Measurements from ENCODE around the gene DENND11.

The DENND11 gene

GRCh38 chr7:141729020-141729419 lies 27.1 kb upstream of the DENND11 start:
- no peaks in the 10 kb centered on the region for H3K9me3 ChIP-seq (ENCODE audit: control insufficient read depth in 2 of 2, low read length in 2 of 2)
- H3K9ac ChIP-seq (ENCODE audit: low read depth in 1 of 2, low read length in 2 of 2): no peak overlapping the region
- no peaks in the 10 kb centered on the region for H3K36me3 ChIP-seq (ENCODE audit: control insufficient read depth in 2 of 2, insufficient read depth in 2 of 2, low read length in 2 of 2)
- H3K27ac ChIP-seq (ENCODE audit: low read depth in 2 of 2, low read length in 2 of 2): no peak overlapping the region
- H3K4me3 ChIP-seq (ENCODE audit: low read length in 2 of 2): no peak overlapping the region
- H3K4me1 ChIP-seq (ENCODE audit: control insufficient read depth in 2 of 2, insufficient read depth in 2 of 2, low read length in 2 of 2): no peaks in the 10 kb centered on the region
- no peaks in the 10 kb centered on the region for H3K27me3 ChIP-seq (ENCODE audit: control insufficient read depth in 2 of 2, insufficient read depth in 2 of 2, low read length in 2 of 2)

GRCh38 chr7:141722529-141722928 lies 20.6 kb upstream of the DENND11 start:
- no peak overlapping the region for H3K27ac ChIP-seq (ENCODE audit: low read depth in 2 of 2, low read length in 2 of 2)
- H3K9ac ChIP-seq (ENCODE audit: low read depth in 1 of 2, low read length in 2 of 2): no peak overlapping the region
- H3K36me3 ChIP-seq (ENCODE audit: control insufficient read depth in 2 of 2, insufficient read depth in 2 of 2, low read length in 2 of 2): no peaks in the 10 kb centered on the region
- no peaks in the 10 kb centered on the region for H3K4me1 ChIP-seq (ENCODE audit: control insufficient read depth in 2 of 2, insufficient read depth in 2 of 2, low read length in 2 of 2)
- H3K27me3 ChIP-seq (ENCODE audit: control insufficient read depth in 2 of 2, insufficient read depth in 2 of 2, low read length in 2 of 2): no peaks in the 10 kb centered on the region
- no peak overlapping the region for H3K4me3 ChIP-seq (ENCODE audit: low read length in 2 of 2)
- no peaks in the 10 kb centered on the region for H3K9me3 ChIP-seq (ENCODE audit: control insufficient read depth in 2 of 2, low read length in 2 of 2)

- H3K27ac ChIP-seq (ENCODE audit: low read depth in 2 of 2, low read length in 2 of 2): no peak overlapping the region
- H3K36me3 ChIP-seq (ENCODE audit: control insufficient read depth in 2 of 2, insufficient read depth in 2 of 2, low read length in 2 of 2): no peaks in the 10 kb centered on the region
- no peaks in the 10 kb centered on the region for H3K27me3 ChIP-seq (ENCODE audit: control insufficient read depth in 2 of 2, insufficient read depth in 2 of 2, low read length in 2 of 2)
- H3K9me3 ChIP-seq (ENCODE audit: control insufficient read depth in 2 of 2, low read length in 2 of 2): no peaks in the 10 kb centered on the region
- no peak overlapping the region for H3K9ac ChIP-seq (ENCODE audit: low read depth in 1 of 2, low read length in 2 of 2)
- H3K4me3 ChIP-seq (ENCODE audit: low read length in 2 of 2): no peak overlapping the region
- no peaks in the 10 kb centered on the region for H3K4me1 ChIP-seq (ENCODE audit: control insufficient read depth in 2 of 2, insufficient read depth in 2 of 2, low read length in 2 of 2)
Measured at GRCh38 chr7:141717450-141717849, 15.5 kb upstream of the DENND11 start.

GRCh38 chr7:141715794-141716689 lies 14.1 kb upstream of the DENND11 start:
- Histone ChIP-seq H3K27me3 (ENCODE audit: control insufficient read depth in 2 of 2, insufficient read depth in 2 of 2, low read length in 2 of 2) (no peaks in the 10 kb centered on the region), H3K4me3 (ENCODE audit: low read length in 2 of 2) (no peak overlapping the region), H3K27ac (ENCODE audit: low read depth in 2 of 2, low read length in 2 of 2) (no peak overlapping the region), H3K36me3 (ENCODE audit: control insufficient read depth in 2 of 2, insufficient read depth in 2 of 2, low read length in 2 of 2) (no peaks in the 10 kb centered on the region), H3K9me3 (ENCODE audit: control insufficient read depth in 2 of 2, low read length in 2 of 2) (no peaks in the 10 kb centered on the region), H3K4me1 (ENCODE audit: control insufficient read depth in 2 of 2, insufficient read depth in 2 of 2, low read length in 2 of 2) (no peaks in the 10 kb centered on the region), H3K9ac (ENCODE audit: low read depth in 1 of 2, low read length in 2 of 2) (no peak overlapping the region)

- Histone ChIP-seq H3K36me3 (ENCODE audit: control insufficient read depth in 2 of 2, insufficient read depth in 2 of 2, low read length in 2 of 2) (no peaks in the 10 kb centered on the region), H3K9me3 (ENCODE audit: control insufficient read depth in 2 of 2, low read length in 2 of 2) (no peaks in the 10 kb centered on the region), H3K9ac (ENCODE audit: low read depth in 1 of 2, low read length in 2 of 2) (no peak overlapping the region), H3K4me1 (ENCODE audit: control insufficient read depth in 2 of 2, insufficient read depth in 2 of 2, low read length in 2 of 2) (no peaks in the 10 kb centered on the region), H3K27me3 (ENCODE audit: control insufficient read depth in 2 of 2, insufficient read depth in 2 of 2, low read length in 2 of 2) (no peaks in the 10 kb centered on the region), H3K27ac (ENCODE audit: low read depth in 2 of 2, low read length in 2 of 2) (no peak overlapping the region), H3K4me3 (ENCODE audit: low read length in 2 of 2) (no peak overlapping the region)
Measured at GRCh38 chr7:141715018-141715417, 13.1 kb upstream of the DENND11 start.

- H3K4me1 ChIP-seq (ENCODE audit: control insufficient read depth in 2 of 2, insufficient read depth in 2 of 2, low read length in 2 of 2): no peaks in the 10 kb centered on the region
- no peak overlapping the region for H3K9ac ChIP-seq (ENCODE audit: low read depth in 1 of 2, low read length in 2 of 2)
- H3K4me3 ChIP-seq (ENCODE audit: low read length in 2 of 2): no peak overlapping the region
- no peaks in the 10 kb centered on the region for H3K9me3 ChIP-seq (ENCODE audit: control insufficient read depth in 2 of 2, low read length in 2 of 2)
- H3K27ac ChIP-seq (ENCODE audit: low read depth in 2 of 2, low read length in 2 of 2): no peak overlapping the region
- H3K36me3 ChIP-seq (ENCODE audit: control insufficient read depth in 2 of 2, insufficient read depth in 2 of 2, low read length in 2 of 2): no peaks in the 10 kb centered on the region
- no peaks in the 10 kb centered on the region for H3K27me3 ChIP-seq (ENCODE audit: control insufficient read depth in 2 of 2, insufficient read depth in 2 of 2, low read length in 2 of 2)
Measured at GRCh38 chr7:141714571-141714970, 12.6 kb upstream of the DENND11 start.

- Histone ChIP-seq H3K4me3 (ENCODE audit: low read length in 2 of 2) (no peak overlapping the region), H3K4me1 (ENCODE audit: control insufficient read depth in 2 of 2, insufficient read depth in 2 of 2, low read length in 2 of 2) (no peaks in the 10 kb centered on the region), H3K9me3 (ENCODE audit: control insufficient read depth in 2 of 2, low read length in 2 of 2) (no peaks in the 10 kb centered on the region), H3K27me3 (ENCODE audit: control insufficient read depth in 2 of 2, insufficient read depth in 2 of 2, low read length in 2 of 2) (no peaks in the 10 kb centered on the region), H3K27ac (ENCODE audit: low read depth in 2 of 2, low read length in 2 of 2) (no peak overlapping the region), H3K36me3 (ENCODE audit: control insufficient read depth in 2 of 2, insufficient read depth in 2 of 2, low read length in 2 of 2) (no peaks in the 10 kb centered on the region), H3K9ac (ENCODE audit: low read depth in 1 of 2, low read length in 2 of 2) (no peak overlapping the region)
Measured at GRCh38 chr7:141713890-141714289, 11.9 kb upstream of the DENND11 start.

GRCh38 chr7:141712603-141713255 lies 10.8 kb upstream of the DENND11 start:
- Histone ChIP-seq H3K27me3 (ENCODE audit: control insufficient read depth in 2 of 2, insufficient read depth in 2 of 2, low read length in 2 of 2) (no peaks in the 10 kb centered on the region), H3K27ac (ENCODE audit: low read depth in 2 of 2, low read length in 2 of 2) (no peak overlapping the region), H3K4me3 (ENCODE audit: low read length in 2 of 2) (no peak overlapping the region), H3K9ac (ENCODE audit: low read depth in 1 of 2, low read length in 2 of 2) (no peak overlapping the region), H3K9me3 (ENCODE audit: control insufficient read depth in 2 of 2, low read length in 2 of 2) (no peaks in the 10 kb centered on the region), H3K4me1 (ENCODE audit: control insufficient read depth in 2 of 2, insufficient read depth in 2 of 2, low read length in 2 of 2) (no peaks in the 10 kb centered on the region), H3K36me3 (ENCODE audit: control insufficient read depth in 2 of 2, insufficient read depth in 2 of 2, low read length in 2 of 2) (no peaks in the 10 kb centered on the region)

GRCh38 chr7:141710301-141710700 lies 8.3 kb upstream of the DENND11 start:
- H3K36me3 ChIP-seq (ENCODE audit: control insufficient read depth in 2 of 2, insufficient read depth in 2 of 2, low read length in 2 of 2): no peaks in the 10 kb centered on the region
- no peaks in the 10 kb centered on the region for H3K9me3 ChIP-seq (ENCODE audit: control insufficient read depth in 2 of 2, low read length in 2 of 2)
- H3K4me3 ChIP-seq (ENCODE audit: low read length in 2 of 2): no peak overlapping the region
- no peak overlapping the region for H3K9ac ChIP-seq (ENCODE audit: low read depth in 1 of 2, low read length in 2 of 2)
- H3K4me1 ChIP-seq (ENCODE audit: control insufficient read depth in 2 of 2, insufficient read depth in 2 of 2, low read length in 2 of 2): peaks cover 0 to 10% of the 10 kb centered on the region in 2 donors
- H3K27me3 ChIP-seq (ENCODE audit: control insufficient read depth in 2 of 2, insufficient read depth in 2 of 2, low read length in 2 of 2): no peaks in the 10 kb centered on the region
- H3K27ac ChIP-seq (ENCODE audit: low read depth in 2 of 2, low read length in 2 of 2): no peak overlapping the region

GRCh38 chr7:141709749-141710148 lies 7.8 kb upstream of the DENND11 start:
- H3K27me3 ChIP-seq (ENCODE audit: control insufficient read depth in 2 of 2, insufficient read depth in 2 of 2, low read length in 2 of 2): no peaks in the 10 kb centered on the region
- no peaks in the 10 kb centered on the region for H3K9me3 ChIP-seq (ENCODE audit: control insufficient read depth in 2 of 2, low read length in 2 of 2)
- H3K4me3 ChIP-seq (ENCODE audit: low read length in 2 of 2): no peak overlapping the region
- peaks cover under 1 to 10% of the 10 kb centered on the region in 2 donors for H3K4me1 ChIP-seq (ENCODE audit: control insufficient read depth in 2 of 2, insufficient read depth in 2 of 2, low read length in 2 of 2)
- no peak overlapping the region for H3K27ac ChIP-seq (ENCODE audit: low read depth in 2 of 2, low read length in 2 of 2)
- no peak overlapping the region for H3K9ac ChIP-seq (ENCODE audit: low read depth in 1 of 2, low read length in 2 of 2)
- H3K36me3 ChIP-seq (ENCODE audit: control insufficient read depth in 2 of 2, insufficient read depth in 2 of 2, low read length in 2 of 2): no peaks in the 10 kb centered on the region

All from mucosa of rectum (tissue), 2 donors.